Spleen (tissue), 11 donors: ENCODE data around the gene PPP4R3A. TPM values are rescaled to one million over a fixed set of nuclear protein-coding genes. Genes with fewer than 3 reads are reported as not detected.

Source experiments
- DNase-seq: peaks from one replicate; pipeline ENCODE4 v3.0.0-alpha.2; 2020
- H3K27ac ChIP-seq, 8 donors: fragments of 200-600 bp; sonication (generic) in 7 of 8; 1 replicate in 4 of 8; 2 replicates in 4 of 8; pipeline versions ENCODE4 v1.5.0 to v1.8.0; 2016 to 2021; ENCODE audit warnings: inconsistent platforms in 4 of 8, mild to moderate bottlenecking in 4 of 8, moderate library complexity in 1 of 8
- H3K27me3 ChIP-seq, 7 donors: fragments of 200-600 bp; sonication (generic) in 6 of 7; replicated peaks in 1 of 7; 1 replicate in 4 of 7; 2 replicates in 3 of 7; pipeline versions ENCODE4 v1.5.0 to v1.8.0; 2016 to 2021; ENCODE audit warnings: inconsistent platforms in 3 of 7, mild to moderate bottlenecking in 1 of 7
- H3K36me3 ChIP-seq, 6 donors: fragments of 200-600 bp; sonication (generic) in 5 of 6; 1 replicate in 4 of 6; 2 replicates in 2 of 6; pipeline versions ENCODE4 v1.5.0 to v1.8.0; 2016 to 2021; ENCODE audit warnings: inconsistent platforms in 2 of 6
- H3K4me1 ChIP-seq, 6 donors: fragments of 200-600 bp; sonication (generic) in 5 of 6; 1 replicate in 3 of 6; 2 replicates in 3 of 6; pipeline versions ENCODE4 v1.5.0 to v1.8.0; 2016 to 2021; ENCODE audit warnings: inconsistent platforms in 3 of 6
- H3K4me3 ChIP-seq, 8 donors: fragments of 200-600 bp; sonication (generic) in 7 of 8; 1 replicate in 4 of 8; 2 replicates in 4 of 8; pipeline versions ENCODE4 v1.5.0 to v1.8.0; 2016 to 2021; ENCODE audit warnings: inconsistent platforms in 4 of 8, mild to moderate bottlenecking in 4 of 8, moderate library complexity in 2 of 8
- H3K9me3 ChIP-seq, 8 donors: fragments of 200-600 bp; sonication (generic) in 7 of 8; 1 replicate in 4 of 8; 2 replicates in 4 of 8; pipeline versions ENCODE4 v1.5.0 to v1.8.0; 2016 to 2021; ENCODE audit warnings: inconsistent platforms in 4 of 8
- CTCF ChIP-seq, 11 experiments: fragments of 200-600 bp in 7 of 11; fragments of 450-650 bp in 4 of 11; sonication (generic) in 4 of 11; IDR thresholded peaks in 8 of 11; conservative IDR thresholded peaks in 3 of 11; 1 replicate in 7 of 11; 2 replicates in 4 of 11; pipeline versions ENCODE4 v1.4.0 to v1.8.0; 2016 to 2021; ENCODE audit warnings: antibody characterized with exemption in 11 of 11, inconsistent platforms in 4 of 11, mild to moderate bottlenecking in 1 of 11
- POLR2A ChIP-seq, 3 donors: fragments of 450-650 bp; IDR thresholded peaks; one replicate each; pipeline ENCODE4 v1.5.1; 2017; ENCODE audit warnings: antibody characterized with exemption in 3 of 3, mild to moderate bottlenecking in 1 of 3
- POLR2AphosphoS5 ChIP-seq, 3 donors: sonication (generic); formaldehyde crosslinking; IDR thresholded peaks; one replicate each; pipeline ENCODE4 v1.5.1; 2017; ENCODE audit warnings: antibody characterized with exemption in 3 of 3
- WGBS, 5 donors: extraction: QIAGEN DNeasy Blood & Tissue Kit in 3 of 5; methylation state at CpG; one replicate each; pipeline versions ENCODE4 v1.1.5 to v1.1.7; 2013 to 2018; 5-methylcytosine and 5-hydroxymethylcytosine counted together
- intact Hi-C: fragments of 100-400 bp; cut with DNase I; formaldehyde crosslinking; loops from one replicate; pipeline ENCODE4 v1.15.0; 2023; ENCODE audit warnings: low total_unique reads
- polyA plus RNA-seq, 3 donors: library from polyadenylated mRNA; stranded (reverse); fragments of 200-250 nt; gene quantifications; one replicate each; pipeline ENCODE4 v1.2.1, GENCODE V29; 2013
- total RNA-seq, 7 donors: library from RNA; depleted of rRNA in 3 of 7; stranded (reverse); fragments of >200 nt in 3 of 7; fragmentation: NEBNext Ultra II Directional in 4 of 7; extraction: Animal tissue kit (Norgen Biotek cat#: 25700) in 4 of 7; gene quantifications; one replicate each; pipeline versions ENCODE4 v1.1.0 to v1.2.1, GENCODE V29; 2016 to 2021
- donor health status: healthy with polysubstance abuse.
- donor health status: DM: no; HTN: no; CAD: no; lungs with moderate emphysema.
- donor health status: DM: no; HTN: no; CAD: no.
- donor health status: Bipolar disorder and iron deficiency.
- donor health status: healthy.
- donor health status: DM: no; HTN: no; CAD: no.
- donor health status: DM: yes; HTN: yes; CAD: no.

PPP4R3A gene
- total and polyA plus RNA-seq, 10 donors: 53.9 to 119 (median 105) TPM

- Histone ChIP-seq H3K9me3 (peaks cover 0 to 5% (median under 1%) of the 10 kb centered on the region in 8 donors), H3K4me3 (no peak overlapping the region), H3K27ac (no peak overlapping the region), H3K36me3 (no peaks in the 10 kb centered on the region), H3K27me3 (peaks cover 0 to 25% (median 0%) of the 10 kb centered on the region in 7 donors), H3K4me1 (no peaks in the 10 kb centered on the region)
- intact Hi-C loops: no loop called here
- TF ChIP-seq POLR2AphosphoS5 (IDR thresholded peaks at IDR 0.05) (no peak), POLR2A (IDR thresholded peaks at IDR 0.05) (no peak), CTCF (IDR thresholded peaks at IDR 0.05 in 8 of 11, conservative IDR thresholded peaks at IDR 0.05 in 3 of 11) (no peak)
- WGBS, 5 donors: 65 to 86% (median 74%) methylated on average over 3 of the region's 3 CpGs
- DNase-seq: no peak
Measured at GRCh38 chr14:91533623-91534022, 23.5 kb upstream of the PPP4R3A start.

GRCh38 chr14:91523972-91524371 lies 13.9 kb upstream of the PPP4R3A start:
- peaks cover 0 to 5% (median 0%) of the 10 kb centered on the region in 6 donors for H3K4me1 ChIP-seq
- H3K36me3 ChIP-seq: no peaks in the 10 kb centered on the region
- H3K4me3 ChIP-seq: no peak overlapping the region
- no peak overlapping the region for H3K27ac ChIP-seq
- TF ChIP-seq POLR2AphosphoS5 (IDR thresholded peaks at IDR 0.05): no peak
- TF ChIP-seq CTCF (IDR thresholded peaks at IDR 0.05 in 8 of 11, conservative IDR thresholded peaks at IDR 0.05 in 3 of 11): no peak
- no peak for TF ChIP-seq POLR2A (IDR thresholded peaks at IDR 0.05)
- intact Hi-C loops: no loop called here
- WGBS, 5 donors: 77 to 95% (median 85%) methylated on average over 3 of the region's 3 CpGs
- no peak for DNase-seq
- H3K9me3 ChIP-seq: peaks cover 0 to 7% (median 0%) of the 10 kb centered on the region in 8 donors
- H3K27me3 ChIP-seq: no peaks in the 10 kb centered on the region

GRCh38 chr14:91521061-91521640 lies 11.0 kb upstream of the PPP4R3A start:
- Histone ChIP-seq H3K4me1 (peaks cover 0 to 5% (median 0%) of the 10 kb centered on the region in 6 donors), H3K4me3 (no peak overlapping the region), H3K27ac (peak overlapping the region in 2 of 8 donors; percentile 40 to 76), H3K27me3 (no peaks in the 10 kb centered on the region), H3K9me3 (peaks cover 0 to 7% (median 0%) of the 10 kb centered on the region in 8 donors), H3K36me3 (no peaks in the 10 kb centered on the region)
- DNase-seq: no peak
- TF ChIP-seq CTCF (IDR thresholded peaks at IDR 0.05 in 8 of 11, conservative IDR thresholded peaks at IDR 0.05 in 3 of 11) (no peak), POLR2AphosphoS5 (IDR thresholded peaks at IDR 0.05) (no peak), POLR2A (IDR thresholded peaks at IDR 0.05) (no peak)
- intact Hi-C loops: no loop called here

GRCh38 chr14:91520138-91520537 lies 10.0 kb upstream of the PPP4R3A start:
- Histone ChIP-seq H3K36me3 (no peaks in the 10 kb centered on the region), H3K27ac (no peak overlapping the region), H3K27me3 (no peaks in the 10 kb centered on the region), H3K9me3 (peaks cover 0 to 7% (median 0%) of the 10 kb centered on the region in 8 donors), H3K4me1 (peaks cover 0 to 5% (median 0%) of the 10 kb centered on the region in 6 donors), H3K4me3 (no peak overlapping the region)
- TF ChIP-seq CTCF (IDR thresholded peaks at IDR 0.05 in 8 of 11, conservative IDR thresholded peaks at IDR 0.05 in 3 of 11) (no peak), POLR2A (IDR thresholded peaks at IDR 0.05) (no peak), POLR2AphosphoS5 (IDR thresholded peaks at IDR 0.05) (no peak)
- DNase-seq: no peak
- intact Hi-C loops: no loop called here
- WGBS, 5 donors: 91 to 98% (median 93%) methylated on average over 2 of the region's 2 CpGs
